ENCODE data around the gene MCF2L.

MCF2L gene

DNA sequence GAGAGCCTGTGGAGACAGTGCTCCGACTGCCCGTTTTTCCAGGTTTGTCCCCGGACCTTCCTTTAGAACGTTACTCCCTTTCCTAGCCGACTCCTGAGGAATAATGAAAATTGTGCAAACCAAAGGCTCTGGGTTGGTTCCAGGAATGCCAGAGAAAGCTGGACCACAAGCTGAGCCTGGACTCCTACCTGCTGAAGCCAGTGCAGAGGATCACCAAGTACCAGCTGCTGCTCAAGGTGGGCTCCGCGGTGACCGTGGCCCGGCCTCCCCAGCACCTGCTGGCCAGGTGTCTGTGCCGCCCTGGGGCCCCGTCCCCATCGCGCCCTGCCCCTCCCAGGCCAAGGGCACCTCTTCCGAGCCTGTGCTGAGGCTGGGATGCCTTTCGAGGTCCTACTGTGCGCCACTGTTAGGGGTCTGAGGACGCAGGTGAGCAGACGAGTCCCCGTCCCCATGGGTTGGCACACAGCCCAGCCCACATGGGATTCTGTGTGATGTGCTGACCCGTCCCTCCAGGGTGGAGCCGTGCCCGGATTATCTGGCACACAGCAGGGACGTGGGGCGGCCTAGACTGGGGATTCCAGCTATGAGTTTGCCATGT lies 116.0 kb downstream of the MCF2L start:
- Histone ChIP-seq H3K4me1 (no peaks in the 10 kb centered on the region), H3K4me3 (ENCODE audit: low read depth, low read length) (no peak overlapping the region), H3K9me3 (ENCODE audit: control insufficient read depth, low read length) (no peaks in the 10 kb centered on the region), H3K79me2 (no peaks in the 10 kb centered on the region), H3K4me2 (ENCODE audit: low read length) (no peak overlapping the region), H2AFZ (no peak overlapping the region), H3K27me3 (ENCODE audit: control insufficient read depth, insufficient read depth, low read length) (no peaks in the 10 kb centered on the region), H3K9ac (no peak overlapping the region), H3K27ac (no peak overlapping the region), H3K36me3 (ENCODE audit: control insufficient read depth, insufficient read depth, low read length) (no peaks in the 10 kb centered on the region)
- TF ChIP-seq, protein P1, sequence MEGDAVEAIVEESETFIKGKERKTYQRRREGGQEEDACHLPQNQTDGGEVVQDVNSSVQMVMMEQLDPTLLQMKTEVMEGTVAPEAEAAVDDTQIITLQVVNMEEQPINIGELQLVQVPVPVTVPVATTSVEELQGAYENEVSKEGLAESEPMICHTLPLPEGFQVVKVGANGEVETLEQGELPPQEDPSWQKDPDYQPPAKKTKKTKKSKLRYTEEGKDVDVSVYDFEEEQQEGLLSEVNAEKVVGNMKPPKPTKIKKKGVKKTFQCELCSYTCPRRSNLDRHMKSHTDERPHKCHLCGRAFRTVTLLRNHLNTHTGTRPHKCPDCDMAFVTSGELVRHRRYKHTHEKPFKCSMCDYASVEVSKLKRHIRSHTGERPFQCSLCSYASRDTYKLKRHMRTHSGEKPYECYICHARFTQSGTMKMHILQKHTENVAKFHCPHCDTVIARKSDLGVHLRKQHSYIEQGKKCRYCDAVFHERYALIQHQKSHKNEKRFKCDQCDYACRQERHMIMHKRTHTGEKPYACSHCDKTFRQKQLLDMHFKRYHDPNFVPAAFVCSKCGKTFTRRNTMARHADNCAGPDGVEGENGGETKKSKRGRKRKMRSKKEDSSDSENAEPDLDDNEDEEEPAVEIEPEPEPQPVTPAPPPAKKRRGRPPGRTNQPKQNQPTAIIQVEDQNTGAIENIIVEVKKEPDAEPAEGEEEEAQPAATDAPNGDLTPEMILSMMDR (IDR thresholded peaks at IDR 0.05) = no peak

DNA sequence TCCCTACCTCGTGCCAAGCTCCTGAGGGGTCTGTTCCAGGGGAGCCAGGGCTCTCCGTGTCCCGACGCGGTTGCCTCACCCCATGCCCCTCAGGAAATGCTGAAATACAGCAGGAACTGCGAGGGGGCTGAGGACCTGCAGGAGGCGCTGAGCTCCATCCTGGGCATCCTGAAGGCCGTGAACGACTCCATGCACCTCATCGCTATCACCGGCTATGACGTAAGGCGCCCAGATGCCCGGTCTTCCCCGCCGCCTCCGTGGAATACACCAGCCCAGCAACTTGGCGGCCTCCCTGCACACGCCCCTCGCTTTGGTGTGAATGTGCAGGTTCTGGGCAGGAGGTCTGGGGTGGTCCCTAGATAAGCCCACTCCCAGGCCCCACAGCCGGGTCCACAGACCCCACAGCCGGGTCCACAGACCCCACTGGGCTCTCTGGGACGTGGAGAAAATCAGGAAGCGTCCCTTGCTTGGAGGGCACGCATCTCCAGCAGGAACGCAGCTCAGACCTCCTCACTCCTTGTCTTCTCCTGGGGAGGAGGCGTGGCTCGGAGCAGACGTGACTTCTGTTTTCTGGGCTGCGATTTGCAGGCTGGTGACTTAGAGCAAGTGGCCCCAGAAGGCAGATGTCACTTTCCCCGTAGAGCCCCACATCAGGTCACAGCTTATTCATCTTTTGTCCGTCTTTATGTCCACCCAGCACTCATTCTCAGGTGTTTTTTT lies 117.2 kb downstream of the MCF2L start:
- Histone ChIP-seq H3K27ac (no peak overlapping the region), H3K79me2 (no peaks in the 10 kb centered on the region), H3K9me3 (ENCODE audit: control insufficient read depth, low read length) (no peaks in the 10 kb centered on the region), H3K4me1 (no peaks in the 10 kb centered on the region), H3K4me3 (ENCODE audit: low read depth, low read length) (no peak overlapping the region), H3K36me3 (ENCODE audit: control insufficient read depth, insufficient read depth, low read length) (no peaks in the 10 kb centered on the region), H3K27me3 (ENCODE audit: control insufficient read depth, insufficient read depth, low read length) (no peaks in the 10 kb centered on the region), H3K9ac (no peak overlapping the region), H3K4me2 (ENCODE audit: low read length) (no peak overlapping the region), H2AFZ (no peak overlapping the region)
- TF ChIP-seq, protein P1 (IDR thresholded peaks at IDR 0.05) = no peak

DNA sequence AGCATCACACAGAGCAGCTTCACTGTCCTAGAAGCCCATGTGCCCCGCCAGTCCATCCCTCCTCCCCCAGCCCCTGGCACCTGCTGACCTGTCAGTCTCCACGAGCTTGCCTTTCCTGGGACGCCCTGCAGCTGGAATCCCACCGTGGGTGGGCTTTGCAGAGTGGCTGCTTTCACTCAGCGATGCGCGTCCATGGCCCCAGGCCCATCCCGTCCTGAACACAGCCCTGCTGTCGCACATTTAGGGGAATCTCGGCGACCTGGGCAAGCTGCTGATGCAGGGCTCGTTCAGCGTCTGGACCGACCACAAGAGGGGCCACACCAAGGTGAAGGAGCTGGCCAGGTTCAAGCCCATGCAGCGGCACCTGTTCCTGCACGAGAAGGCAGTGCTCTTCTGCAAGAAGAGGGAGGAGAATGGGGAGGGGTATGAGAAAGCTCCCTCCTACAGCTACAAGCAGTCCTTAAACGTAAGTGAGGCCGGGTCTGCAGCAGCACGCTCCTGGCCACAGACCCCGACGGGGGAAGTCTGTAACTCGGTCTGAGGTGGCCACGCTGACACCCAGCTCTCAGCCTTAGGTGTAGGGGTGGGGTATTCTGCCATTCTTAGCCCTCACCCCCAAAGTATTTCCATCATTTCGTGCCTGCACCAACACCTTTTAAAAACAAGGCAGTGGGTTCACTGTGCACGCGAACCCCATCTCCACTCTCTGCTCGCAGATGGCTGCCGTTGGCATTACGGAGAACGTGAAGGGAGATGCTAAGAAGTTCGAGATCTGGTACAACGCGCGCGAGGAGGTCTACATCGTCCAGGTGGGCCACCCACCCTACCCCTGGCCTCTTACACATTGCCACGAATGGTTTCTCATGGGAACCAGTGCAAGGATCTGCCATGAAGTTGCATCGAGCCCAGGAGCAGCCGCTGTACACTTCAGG lies 118.2 kb downstream of the MCF2L start:
- Histone ChIP-seq H3K4me2 (ENCODE audit: low read length) (no peak overlapping the region), H3K27ac (no peak overlapping the region), H3K36me3 (ENCODE audit: control insufficient read depth, insufficient read depth, low read length) (no peaks in the 10 kb centered on the region)

DNA sequence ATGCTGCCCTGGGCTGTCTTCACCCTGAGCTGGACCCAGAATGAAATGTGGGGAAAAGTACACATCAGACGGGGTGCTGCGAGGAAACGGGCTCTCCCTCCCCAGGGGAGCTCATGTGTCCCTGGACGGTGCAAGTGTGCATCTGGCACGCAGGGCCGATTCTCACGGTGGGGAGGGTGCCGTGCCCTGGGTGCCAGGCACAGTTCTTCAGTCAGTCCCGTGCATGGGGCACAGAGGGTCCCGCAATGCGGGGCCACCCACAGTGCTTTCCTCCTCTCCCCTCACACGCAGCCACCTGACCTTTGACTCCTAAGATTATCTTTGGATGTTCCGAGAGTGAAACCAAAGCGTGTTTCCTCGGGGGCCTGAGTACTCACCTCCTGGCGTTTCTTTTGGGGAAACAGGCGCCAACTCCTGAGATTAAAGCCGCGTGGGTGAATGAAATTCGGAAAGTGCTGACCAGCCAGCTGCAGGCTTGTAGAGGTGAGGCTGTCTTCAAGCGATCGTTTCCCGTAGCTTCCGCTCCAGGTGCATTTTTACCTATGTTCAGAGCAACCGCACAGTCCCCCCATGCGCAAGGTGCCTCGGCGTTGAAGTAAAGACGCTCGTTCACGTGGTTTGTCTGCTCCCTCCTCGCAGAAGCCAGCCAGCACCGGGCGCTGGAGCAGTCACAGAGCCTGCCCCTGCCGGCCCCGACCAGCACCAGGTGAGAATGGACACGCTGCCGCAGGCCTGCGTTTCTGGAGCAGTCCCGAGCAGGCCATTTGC lies 119.1 kb downstream of the MCF2L start:
- no peaks in the 10 kb centered on the region for H3K4me1 ChIP-seq
- H3K27me3 ChIP-seq (ENCODE audit: control insufficient read depth, insufficient read depth, low read length) = no peaks in the 10 kb centered on the region
- no peaks in the 10 kb centered on the region for H3K9me3 ChIP-seq (ENCODE audit: control insufficient read depth, low read length)
- no peak overlapping the region for H3K4me3 ChIP-seq (ENCODE audit: low read depth, low read length)
- TF ChIP-seq, protein P1 (IDR thresholded peaks at IDR 0.05) = no peak
- H3K9ac ChIP-seq = no peak overlapping the region
- no peak overlapping the region for H3K4me2 ChIP-seq (ENCODE audit: low read length)
- H3K36me3 ChIP-seq (ENCODE audit: control insufficient read depth, insufficient read depth, low read length) = no peaks in the 10 kb centered on the region
- no peaks in the 10 kb centered on the region for H3K79me2 ChIP-seq
- no peak overlapping the region for H2AFZ ChIP-seq
- no peak overlapping the region for H3K27ac ChIP-seq

More for the DNA sequence above, 118.2 kb downstream of the MCF2L start:
- H3K4me3 ChIP-seq (ENCODE audit: low read depth, low read length) = no peak overlapping the region
- H3K9ac ChIP-seq = no peak overlapping the region
- H2AFZ ChIP-seq = no peak overlapping the region
- no peaks in the 10 kb centered on the region for H3K27me3 ChIP-seq (ENCODE audit: control insufficient read depth, insufficient read depth, low read length)
- H3K4me1 ChIP-seq = no peaks in the 10 kb centered on the region
- no peaks in the 10 kb centered on the region for H3K9me3 ChIP-seq (ENCODE audit: control insufficient read depth, low read length)
- TF ChIP-seq, protein P1 (IDR thresholded peaks at IDR 0.05) = no peak
- no peaks in the 10 kb centered on the region for H3K79me2 ChIP-seq

All from parathyroid adenoma (tissue), 2 donors.